MCF 10A (cell line): Measurements from ENCODE around the gene CASTOR1. TPM values are rescaled to one million over a fixed set of nuclear protein-coding genes. Genes with fewer than 3 reads are reported as not detected.

Experiments
- BruUV-seq: library from RNA; stranded (reverse); fragments of 400-500 nt; replicated peaks from 2 replicates; lab custom pipeline; 2021; lab: Mats Ljungman, UMichigan
- CTCF ChIA-PET: fragments of 300-600 bp; sonication (Branson Sonifier 250); formaldehyde crosslinking; extraction: SDS; loops from one replicate; lab custom pipeline; 2021; ENCODE audit warnings: antibody characterized with exemption, inconsistent platforms; lab: Yijun Ruan, JAX
- POLR2A ChIA-PET: fragments of 300-600, 350-650 bp; sonication (Branson Sonifier 250); formaldehyde crosslinking; extraction: SDS; loops from one replicate; lab custom pipeline; 2020; ENCODE audit warnings: antibody characterized with exemption, inconsistent platforms; lab: Yijun Ruan, JAX
- DNase-seq: peaks from one replicate; pipeline ENCODE4 v3.0.0-alpha.2; 2018; ENCODE audit not compliant: unreplicated experiment
- H3K27ac Mint-ChIP-seq: one replicate; pipeline ENCODE4 v1.8.0; 2022; ENCODE audit warnings: mild to moderate bottlenecking, low read depth, mixed read lengths; ENCODE audit not compliant: unreplicated experiment
- H3K27me3 Mint-ChIP-seq: one replicate; pipeline ENCODE4 v1.8.0; 2022; ENCODE audit warnings: mixed read lengths; ENCODE audit not compliant: insufficient read depth, unreplicated experiment
- H3K36me3 Mint-ChIP-seq: one replicate; pipeline ENCODE4 v1.8.0; 2022; ENCODE audit warnings: mild to moderate bottlenecking, moderate library complexity, mixed read lengths; ENCODE audit not compliant: insufficient read depth, unreplicated experiment
- H3K4me1 Mint-ChIP-seq: one replicate; pipeline ENCODE4 v1.8.0; 2022; ENCODE audit warnings: mixed read lengths; ENCODE audit not compliant: insufficient read depth, unreplicated experiment
- H3K4me3 Mint-ChIP-seq: one replicate; pipeline ENCODE4 v1.8.0; 2022; ENCODE audit warnings: mild to moderate bottlenecking, moderate library complexity, mixed read lengths; ENCODE audit not compliant: unreplicated experiment
- H3K9me3 Mint-ChIP-seq: one replicate; pipeline ENCODE4 v1.8.0; 2022; ENCODE audit warnings: mixed read lengths; ENCODE audit not compliant: unreplicated experiment
- CTCF ChIP-seq: fragments of 200-600 bp; IDR thresholded peaks from one replicate; pipeline ENCODE4 v1.8.0; 2022; ENCODE audit warnings: antibody characterized with exemption, mild to moderate bottlenecking; ENCODE audit not compliant: unreplicated experiment
- intact Hi-C: fragments of 100-400 bp; cut with micrococcal nuclease; formaldehyde crosslinking; loops from 2 replicates; pipeline ENCODE4 v1.14.1; 2022
- total RNA-seq: library from RNA; stranded (reverse); gene quantifications from 2 replicates; pipeline ENCODE4 v1.2.3, GENCODE V29; 2022

CASTOR1 gene
- total RNA-seq, 1 experiment from 2014 or later: 1.2 TPM

DNA sequence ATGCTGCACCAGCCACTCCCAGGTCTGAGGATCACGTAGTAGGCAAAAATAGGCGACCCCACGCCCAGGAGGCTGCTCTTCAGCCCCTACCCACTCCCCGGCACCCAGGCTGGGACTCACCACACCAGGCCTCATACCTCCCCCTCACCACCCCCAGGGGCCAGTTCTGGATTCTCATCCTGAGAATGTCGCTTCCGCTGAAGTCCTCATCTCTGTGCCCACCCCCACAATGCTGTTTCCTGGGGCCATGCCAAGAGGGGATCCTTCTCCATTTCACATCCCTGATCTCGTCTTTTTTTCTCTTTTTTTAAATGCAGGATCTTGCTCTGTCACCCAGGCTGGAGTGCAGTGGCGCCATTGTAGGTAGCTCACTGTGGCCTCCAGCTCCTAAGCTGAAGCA is 21.0 kb downstream of the CASTOR1 start:
- H3K4me1 Mint-ChIP-seq: peaks cover under 1% of the 10 kb centered on the region
- no peaks in the 10 kb centered on the region for H3K36me3 Mint-ChIP-seq
- H3K9me3 Mint-ChIP-seq: no peaks in the 10 kb centered on the region
- H3K27ac Mint-ChIP-seq: no peak overlapping the region
- intact Hi-C loops: no loop called here
- no peaks in the 10 kb centered on the region for H3K27me3 Mint-ChIP-seq
- CTCF ChIA-PET: interaction anchor here (1.3 to 1.5 kb wide), 2 partner anchors 13 to 20 kb away, joined by 7 to 9 read pairs; partner anchors contain the start of gene CASTOR1
- no peak overlapping the region for H3K4me3 Mint-ChIP-seq
- POLR2A ChIA-PET: interaction anchor here (0.9 kb wide), 1 partner anchor 18 kb away, joined by 3 read pairs; no protein-coding TSS in a partner anchor
- no peak for DNase-seq
- TF ChIP-seq CTCF: no peak
- BruUV-seq: no TSS peak

- Mint-ChIP-seq H3K27me3 (no peaks in the 10 kb centered on the region), H3K36me3 (no peaks in the 10 kb centered on the region), H3K9me3 (no peaks in the 10 kb centered on the region), H3K4me3 (no peak overlapping the region), H3K27ac (no peak overlapping the region), H3K4me1 (peaks cover 6% of the 10 kb centered on the region)
- no peak for TF ChIP-seq CTCF
- no TSS peak for BruUV-seq
- CTCF ChIA-PET: interaction anchor here (0.8 to 1.5 kb wide), 3 partner anchors 12 to 159 kb away, joined by 3 to 9 read pairs (median 7); partner anchors contain the start of gene CASTOR1
- POLR2A ChIA-PET: interaction anchor here (0.9 kb wide), 1 partner anchor 17 kb away, joined by 3 read pairs; no protein-coding TSS in a partner anchor
- intact Hi-C loops: no loop called here
- DNase-seq: no peak
Measured at GRCh38 chr22:30267382-30268302, 21.7 kb downstream of the CASTOR1 start.

GRCh38 chr22:30266445-30267381 is 22.6 kb downstream of the CASTOR1 start, which contains the start of gene OSM:
Gene OSM (minus strand): TSS chr22:30266851. CDS start chr22:30266799, 52 bp downstream.
- Mint-ChIP-seq H3K27me3 (no peaks in the 10 kb centered on the region), H3K27ac (no peak within 1 kb of the TSS), H3K9me3 (no peaks in the 10 kb centered on the region), H3K4me1 (peaks cover 6% of the 10 kb centered on the region), H3K4me3 (no peak within 1 kb of the TSS), H3K36me3 (no peaks in the 10 kb centered on the region)
- no peak for DNase-seq
- ChIA-PET CTCF (interaction anchor here (0.8 kb wide), 1 partner anchor 158 kb away, joined by 3 read pairs; no protein-coding TSS in a partner anchor), POLR2A (no interaction called here)
- no TSS peak for BruUV-seq
- intact Hi-C loops: no loop called here
- no peak for TF ChIP-seq CTCF
